Measurements from ENCODE around the gene ZNRF1.

Gene ZNRF1

DNA sequence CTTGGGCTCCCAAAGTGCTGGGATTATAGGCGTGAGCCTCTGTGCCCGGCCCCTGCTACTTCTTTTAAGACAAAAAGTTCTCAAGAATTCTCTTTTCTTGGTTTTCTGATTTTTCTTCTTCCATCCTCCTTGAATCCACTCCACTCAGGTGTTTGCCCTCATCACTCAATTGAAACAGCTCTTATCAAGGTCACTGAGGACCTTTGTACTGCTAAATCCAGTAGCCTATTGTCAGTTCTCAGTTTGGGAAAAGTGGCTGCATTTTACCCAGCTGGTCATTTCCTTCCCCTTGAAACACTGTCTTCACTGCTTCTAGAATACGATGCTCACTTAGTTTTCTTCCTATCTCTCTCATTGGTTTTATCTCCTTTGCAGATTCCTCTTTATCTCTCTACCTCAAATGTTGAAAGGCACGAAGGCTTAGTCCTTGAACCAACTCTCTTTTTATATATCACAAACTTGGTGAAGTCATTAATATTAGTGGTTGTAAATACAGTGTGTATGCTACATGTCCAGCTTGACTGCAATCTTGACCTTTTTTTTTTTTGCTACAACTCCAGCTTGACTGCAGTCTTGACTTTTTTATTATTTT lies 29.8 kb downstream of the ZNRF1 start:
- DNase-seq: no peak

DNA sequence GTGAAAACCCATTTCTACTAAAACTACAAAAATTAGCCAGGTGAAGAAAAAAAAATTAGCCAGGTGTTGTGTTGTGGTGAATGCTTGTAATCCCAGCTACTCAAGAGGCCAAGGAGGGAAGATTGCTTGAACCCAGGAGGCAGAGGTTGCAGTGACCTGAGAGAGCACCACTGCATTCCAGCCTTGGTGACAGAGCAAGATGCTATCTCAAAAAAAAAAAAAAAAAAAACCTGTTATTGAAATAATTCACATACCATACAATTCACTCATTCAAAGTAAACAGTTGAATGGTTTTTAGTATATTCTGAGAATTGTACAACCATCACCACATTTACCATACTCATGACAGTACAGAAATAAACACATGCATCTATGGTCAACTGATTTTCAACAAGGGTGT lies 31.0 kb downstream of the ZNRF1 start:
- no peak for DNase-seq

DNA sequence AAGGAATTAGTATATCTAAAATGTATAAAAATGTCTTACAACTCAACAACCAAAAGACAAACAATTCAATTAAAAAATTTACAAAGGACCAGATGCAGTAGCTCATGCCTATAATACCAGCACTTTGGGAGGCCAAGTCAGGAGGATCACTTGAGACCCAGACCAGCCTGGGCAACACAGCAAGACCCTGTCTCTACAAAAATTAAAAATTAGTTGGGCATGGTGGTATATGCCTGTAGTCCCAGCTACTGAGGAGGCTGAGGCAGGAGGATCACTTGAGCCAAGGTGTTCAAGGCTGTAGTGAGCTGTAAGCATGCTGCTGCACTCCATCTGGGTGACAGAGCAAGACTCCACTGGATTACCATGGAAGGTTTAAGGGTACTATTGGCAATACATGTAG lies 33.8 kb downstream of the ZNRF1 start:
- no peak for DNase-seq

DNA sequence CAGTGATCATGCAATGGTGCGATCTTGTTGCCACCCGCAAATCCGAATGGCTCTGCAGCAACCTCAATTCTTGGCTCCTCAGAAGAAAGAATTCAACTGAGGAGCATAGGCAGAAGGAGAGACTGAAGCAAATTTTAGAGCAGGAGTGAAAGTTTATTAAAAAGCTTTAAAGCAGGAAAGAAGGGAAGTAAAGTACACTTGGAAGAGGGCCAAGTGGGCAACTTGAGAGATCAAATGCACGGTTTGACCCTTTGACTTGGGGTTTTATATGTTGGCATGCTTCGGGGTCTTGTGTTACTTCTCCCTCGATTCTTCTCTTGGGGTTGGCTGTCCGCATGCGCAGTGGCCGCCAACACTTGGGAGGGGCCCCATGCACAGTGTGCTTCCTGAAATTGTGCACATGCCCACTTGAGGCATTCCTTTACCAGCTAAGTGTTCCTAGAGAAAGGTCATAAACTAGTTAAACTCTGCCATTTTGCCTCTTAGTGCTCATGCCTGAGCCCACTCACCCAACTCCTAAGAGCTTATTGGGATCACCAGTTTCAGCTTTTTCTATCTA lies 36.7 kb downstream of the ZNRF1 start:
- no peak for DNase-seq

DNA sequence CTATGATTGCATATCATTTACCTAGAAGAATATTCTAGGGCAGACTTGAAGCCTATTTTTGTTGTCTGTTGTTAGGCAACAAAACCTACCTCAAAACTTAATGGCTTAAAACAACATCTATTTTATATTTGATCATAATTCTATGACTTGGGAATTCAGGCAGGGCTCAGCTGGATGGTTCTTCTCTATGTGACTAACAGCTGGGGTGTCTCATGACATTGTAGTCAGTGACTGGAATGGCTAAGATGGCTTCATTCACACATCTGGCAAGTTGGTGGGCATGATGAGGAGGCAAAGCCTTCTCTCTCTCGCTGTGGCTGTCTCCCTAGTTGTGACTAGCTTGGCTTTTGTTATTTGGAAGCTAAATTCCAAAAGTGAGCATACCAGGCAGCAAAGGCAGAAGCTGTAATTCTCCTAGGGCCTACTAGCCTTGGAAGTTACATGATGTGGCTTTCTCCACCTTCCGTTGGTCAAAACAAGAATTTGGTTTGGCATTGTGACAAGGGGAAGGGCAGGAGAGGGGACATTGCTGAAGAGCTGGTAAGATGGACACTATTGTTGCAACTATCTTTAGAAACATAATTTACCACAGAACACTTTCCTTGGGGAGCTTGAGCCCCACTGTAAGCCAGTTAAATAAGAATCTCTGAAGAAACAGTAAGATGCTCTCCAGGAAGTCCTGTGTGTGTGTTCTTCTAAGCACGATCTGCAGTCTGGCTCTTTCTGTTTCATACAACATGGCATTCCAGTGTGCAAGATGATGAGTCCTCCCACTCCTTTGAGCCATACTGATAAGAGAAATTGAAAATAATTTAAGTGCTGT lies 39.4 kb downstream of the ZNRF1 start:
- no peak for DNase-seq

DNA sequence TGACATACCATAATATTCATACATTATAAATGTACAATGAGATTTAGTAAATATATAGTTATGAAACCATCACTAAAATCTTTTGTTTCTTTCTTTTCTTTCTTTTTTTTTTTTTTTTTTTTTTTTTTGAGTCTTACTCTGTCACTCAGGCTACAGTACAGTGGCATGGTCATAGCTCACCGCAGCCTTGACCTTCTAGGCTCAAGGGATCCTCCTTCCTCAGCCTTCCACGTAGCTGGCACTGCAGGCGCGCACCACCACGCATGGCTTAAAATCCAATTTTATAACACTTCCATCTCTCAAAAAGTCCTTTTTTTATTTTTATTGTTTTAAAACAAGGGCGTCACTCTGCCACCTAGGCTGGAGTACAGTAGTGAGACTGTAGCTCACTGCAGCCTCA lies 41.1 kb downstream of the ZNRF1 start:
- no peak for DNase-seq

DNA sequence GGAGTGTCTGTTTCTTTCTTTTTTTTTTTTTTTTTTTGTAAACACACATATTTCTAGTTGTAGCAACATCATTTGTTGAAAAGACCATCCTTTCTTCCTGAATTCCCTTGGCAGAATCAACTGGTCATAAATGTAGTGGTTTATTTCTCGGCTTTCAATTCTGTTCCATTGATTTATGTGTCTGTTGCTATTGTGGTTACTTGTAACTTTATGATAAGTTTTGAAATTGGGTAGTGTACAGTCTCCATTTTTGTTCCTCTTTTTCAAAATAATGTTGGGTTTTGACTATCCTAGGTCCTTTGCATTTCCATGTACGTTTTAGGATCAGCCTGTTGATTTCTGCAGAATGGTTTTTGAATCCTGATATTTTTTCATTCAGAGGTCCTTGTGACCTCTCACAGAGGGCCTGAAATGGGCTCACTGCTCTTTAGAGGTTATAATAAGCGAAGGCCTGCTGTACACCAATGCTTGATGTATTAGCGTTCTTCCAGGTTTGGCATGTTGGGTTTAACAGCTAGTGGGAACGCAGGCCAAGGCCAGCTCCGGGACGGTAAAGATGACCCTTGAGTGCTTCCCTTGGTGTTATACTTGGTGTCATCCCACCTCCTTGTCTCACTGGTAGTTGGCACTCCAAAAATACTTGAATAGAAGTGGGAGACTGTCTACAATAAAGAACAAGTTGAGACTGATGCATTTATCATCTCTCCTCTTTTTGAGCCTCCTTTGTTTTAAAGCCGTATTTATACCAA lies 43.8 kb downstream of the ZNRF1 start:
- DNase-seq: no peak

DNA sequence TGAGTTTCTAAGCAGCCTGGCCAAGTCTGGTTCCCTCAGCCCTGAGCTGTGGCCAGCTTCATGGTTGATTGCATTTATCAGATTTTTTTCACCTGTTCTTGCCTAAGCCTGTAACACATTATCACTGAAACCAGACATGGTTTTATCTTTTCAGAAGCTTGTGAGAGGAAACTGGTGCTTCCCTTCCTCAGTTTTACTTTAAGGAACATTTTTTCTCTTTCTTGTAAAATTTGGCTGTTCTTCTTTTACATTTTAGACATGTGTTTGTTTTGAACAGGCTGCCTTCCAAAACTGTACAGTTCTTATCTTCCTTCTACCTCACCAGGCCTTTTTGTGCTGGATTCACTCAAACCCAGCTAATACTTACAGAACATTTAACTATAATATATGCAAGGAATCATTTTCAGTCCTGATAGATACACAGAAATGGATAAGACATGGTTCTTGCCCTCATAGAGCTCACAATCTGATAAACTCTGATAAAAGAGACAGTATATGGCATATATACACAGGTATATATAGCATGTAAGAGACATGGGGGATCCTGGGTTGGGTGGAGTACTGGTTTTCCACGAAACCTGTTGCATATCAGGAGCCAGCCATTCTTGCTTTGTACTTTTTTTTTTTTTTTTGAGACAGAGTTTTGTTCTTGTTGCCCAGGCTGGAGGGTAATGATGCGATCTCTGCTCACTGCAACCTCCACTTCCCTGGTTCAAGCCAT lies 44.5 kb downstream of the ZNRF1 start:
- no peak for DNase-seq

DNA sequence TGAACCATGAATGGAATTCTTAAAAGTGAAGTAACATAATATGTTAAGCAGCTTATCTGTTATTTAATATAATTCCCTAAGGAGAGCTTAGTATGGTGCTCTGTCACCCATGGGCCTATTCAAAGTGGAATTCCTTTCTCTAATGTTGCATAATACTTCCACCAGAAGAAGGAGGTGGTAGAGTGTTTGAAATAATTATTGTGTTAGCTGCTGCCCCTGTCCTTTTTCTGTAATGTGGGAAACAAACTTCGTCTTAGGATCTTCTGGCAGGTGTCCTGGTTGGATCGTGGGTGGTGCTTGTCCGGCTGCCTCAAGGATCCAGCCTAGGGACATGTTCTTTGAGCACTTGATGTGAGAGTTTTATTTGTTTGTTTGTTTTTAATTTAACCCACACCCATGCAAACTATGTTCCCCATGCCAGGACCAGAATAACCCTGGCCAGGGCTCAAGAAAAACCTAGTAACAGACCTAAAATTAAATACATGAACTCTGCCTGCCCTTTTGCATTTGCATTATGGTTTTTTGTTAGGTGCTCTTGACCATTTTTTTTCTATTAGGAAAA lies 46.1 kb downstream of the ZNRF1 start:
- DNase-seq: peak; percentile 44

DNA sequence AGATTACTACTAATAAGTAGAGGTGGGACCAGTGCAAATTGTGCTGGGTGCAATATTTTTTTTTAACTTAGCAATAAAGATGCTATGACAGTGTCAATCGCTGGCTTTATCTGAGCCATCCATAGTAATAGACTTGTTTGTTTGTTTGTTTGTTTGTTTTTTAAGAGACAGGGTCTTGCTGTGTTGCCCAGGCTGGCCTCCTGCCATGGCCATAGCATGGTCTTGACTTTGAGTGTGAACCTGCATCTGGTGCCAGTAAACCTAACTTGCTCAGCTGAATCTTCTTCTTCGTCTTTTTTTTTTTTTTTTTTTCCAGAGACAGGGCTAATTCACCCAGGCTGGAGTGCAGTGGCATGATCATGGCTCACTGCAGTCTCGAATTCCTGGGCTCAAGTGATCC lies 46.6 kb downstream of the ZNRF1 start:
- DNase-seq: no peak

DNA sequence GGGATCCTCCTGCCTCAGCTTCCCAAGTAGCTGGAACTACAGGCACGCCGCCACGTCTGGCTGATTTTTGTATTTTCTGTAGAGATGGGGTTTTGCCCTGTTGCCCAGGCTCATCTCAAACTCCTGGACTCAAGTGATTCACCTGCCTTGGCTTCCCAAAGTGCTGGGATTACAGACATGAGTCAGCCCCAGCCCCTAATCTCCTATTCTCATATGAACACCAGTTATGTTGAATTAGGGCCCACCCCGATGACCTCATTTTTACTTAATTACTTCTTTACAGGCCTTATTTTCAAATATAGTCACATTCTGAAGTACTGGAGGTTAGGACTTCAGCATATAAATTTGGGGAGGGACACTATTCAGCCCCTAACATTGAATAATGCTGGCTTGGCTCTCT lies 49.2 kb downstream of the ZNRF1 start:
- no peak for DNase-seq

DNA sequence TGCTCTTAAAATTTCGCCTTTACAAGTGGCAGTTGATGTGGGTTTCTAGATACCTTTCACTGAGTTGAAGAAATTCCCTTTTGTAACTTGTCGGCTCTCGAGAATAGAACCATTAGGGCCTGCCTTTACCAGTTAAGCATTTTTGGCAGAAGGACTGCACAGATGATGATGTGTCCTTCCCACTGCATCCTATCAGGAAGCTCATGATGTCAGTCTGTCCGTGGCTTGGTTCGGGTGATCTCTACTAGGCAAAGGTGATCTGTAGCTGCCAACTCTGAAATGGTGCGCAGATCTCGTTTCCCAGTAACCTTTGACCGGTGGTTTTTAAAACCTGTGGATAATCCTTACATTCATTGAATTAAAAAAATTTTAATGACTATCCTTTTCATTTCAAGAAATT lies 49.7 kb downstream of the ZNRF1 start:
- no peak for DNase-seq

DNA sequence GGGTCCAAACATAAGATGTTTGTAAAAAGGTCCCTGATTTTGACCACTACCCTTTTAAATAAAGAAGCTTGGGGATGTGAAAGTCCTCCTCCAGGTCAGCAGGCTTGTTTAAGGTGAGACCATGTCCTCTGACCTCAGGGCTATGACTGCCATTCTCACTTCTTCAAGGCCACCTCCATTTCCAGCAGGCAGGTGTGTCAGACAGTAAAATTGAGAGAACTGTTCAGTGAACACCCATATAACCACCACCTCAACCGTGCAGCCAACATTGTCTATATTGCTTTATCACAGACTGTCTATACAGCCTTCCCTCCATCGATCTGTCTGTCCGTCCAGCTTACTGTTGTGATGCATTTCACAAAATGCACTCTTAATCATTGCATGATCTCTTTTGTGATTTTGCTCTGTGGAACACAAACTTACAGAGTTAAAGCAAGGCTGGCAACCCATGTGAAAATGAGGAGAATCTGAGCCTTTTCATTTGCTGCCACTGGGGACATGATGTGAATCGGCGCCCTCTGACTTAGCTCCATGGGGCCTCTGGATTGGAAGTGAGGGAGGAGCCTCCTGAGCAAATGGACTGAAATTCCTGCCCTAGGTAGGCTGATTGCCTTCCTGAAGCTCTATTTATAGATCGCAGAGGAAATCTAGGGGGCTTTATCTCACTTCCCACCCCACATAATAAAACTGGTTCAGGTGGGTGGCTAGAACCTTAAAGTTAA lies 53.8 kb downstream of the ZNRF1 start:
- DNase-seq: no peak

DNA sequence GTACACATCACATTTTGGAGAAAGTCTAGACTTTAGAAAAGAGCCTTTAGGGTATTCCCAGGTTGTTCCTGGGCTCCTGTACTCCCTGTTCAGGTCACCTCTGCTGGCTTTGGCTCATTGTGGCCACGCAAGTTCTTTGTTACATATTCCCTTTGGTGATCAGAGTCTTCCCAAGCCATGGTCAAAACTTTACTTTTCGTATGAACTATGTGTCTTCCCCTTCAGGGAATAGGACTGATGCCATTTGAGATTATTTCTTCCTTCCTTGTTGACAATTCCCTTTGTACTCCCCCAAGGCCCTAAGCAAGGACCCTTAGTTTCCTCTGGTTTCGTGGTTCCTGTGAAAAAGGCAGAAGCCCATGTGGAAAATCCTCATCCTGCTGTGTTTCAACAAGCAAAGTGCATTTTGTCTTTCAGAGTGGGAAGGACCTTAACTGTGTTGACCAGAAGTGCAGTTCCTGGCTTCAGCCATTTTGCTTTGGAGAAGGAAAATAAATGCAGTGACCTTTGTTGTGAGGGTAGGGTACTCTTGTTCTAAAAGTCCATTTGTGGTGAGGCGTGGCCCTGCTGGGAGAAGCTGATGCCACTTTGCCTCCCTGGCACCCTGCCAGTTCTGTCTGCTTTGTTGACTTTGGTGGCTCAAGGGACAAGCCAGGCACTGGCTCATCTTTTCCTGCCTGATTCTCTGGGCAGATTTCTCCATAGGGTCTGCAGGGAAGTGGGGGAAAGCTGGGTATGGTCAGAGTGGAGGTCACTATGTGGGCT lies 55.1 kb downstream of the ZNRF1 start:
- no peak for DNase-seq

DNA sequence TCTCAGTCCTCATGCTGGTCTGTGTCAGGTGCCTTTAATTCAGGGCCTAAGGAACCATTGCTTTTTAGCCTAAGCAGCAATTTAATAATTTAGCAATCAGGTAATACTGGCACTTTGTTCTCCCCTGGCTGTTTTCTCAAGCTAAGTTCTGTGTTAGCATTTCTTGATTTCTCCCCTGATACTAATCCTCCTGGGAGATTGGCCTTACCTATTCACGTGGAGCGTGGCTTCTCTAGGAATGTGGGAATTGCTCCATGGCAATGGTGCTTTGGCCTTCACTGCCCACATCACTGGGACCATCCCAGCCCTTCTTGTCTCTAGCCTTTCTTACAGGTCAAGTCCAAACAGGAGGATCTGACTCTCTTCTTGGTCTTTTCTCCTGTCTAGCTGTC lies 55.7 kb downstream of the ZNRF1 start:
- DNase-seq: no peak

DNA sequence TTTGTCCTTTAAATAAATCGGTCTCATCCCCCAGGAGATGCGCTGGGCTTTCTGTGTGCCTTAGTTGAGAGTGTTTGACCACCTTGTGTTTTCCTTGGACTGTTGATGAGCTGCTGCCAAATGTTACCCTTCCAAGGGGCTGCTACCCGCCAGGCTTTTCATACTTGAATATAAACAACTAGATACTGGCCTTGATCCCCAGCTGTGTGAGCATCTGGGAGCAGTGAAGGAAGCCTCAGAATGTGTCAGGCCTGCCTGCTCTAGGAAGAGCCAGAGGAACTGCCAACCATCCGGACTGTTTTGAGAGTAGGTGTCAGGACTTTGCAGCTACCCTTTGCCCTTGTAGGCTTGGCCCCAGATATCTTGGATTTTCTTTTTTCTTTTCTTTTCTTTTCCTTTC lies 60.0 kb downstream of the ZNRF1 start:
- no peak for DNase-seq

DNA sequence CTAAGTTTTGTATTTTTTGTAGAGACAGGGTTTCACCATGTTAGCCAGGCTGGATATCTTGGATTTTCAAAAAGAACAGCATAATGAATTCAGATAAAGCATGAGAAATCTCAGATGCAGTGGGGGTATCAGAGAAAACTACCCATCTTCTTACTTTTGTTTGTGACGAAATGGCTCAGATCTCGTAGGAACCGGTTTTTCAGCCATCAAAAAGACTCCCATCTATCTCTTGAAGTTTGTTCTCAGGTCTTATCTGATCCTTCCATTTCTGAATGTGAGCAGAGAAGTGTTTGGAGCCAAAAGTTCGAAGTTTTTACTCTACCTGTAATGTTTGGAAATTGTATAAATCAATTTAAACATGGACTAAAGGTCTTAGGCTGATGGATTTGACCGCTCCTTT lies 60.6 kb downstream of the ZNRF1 start:
- no peak for DNase-seq

DNA sequence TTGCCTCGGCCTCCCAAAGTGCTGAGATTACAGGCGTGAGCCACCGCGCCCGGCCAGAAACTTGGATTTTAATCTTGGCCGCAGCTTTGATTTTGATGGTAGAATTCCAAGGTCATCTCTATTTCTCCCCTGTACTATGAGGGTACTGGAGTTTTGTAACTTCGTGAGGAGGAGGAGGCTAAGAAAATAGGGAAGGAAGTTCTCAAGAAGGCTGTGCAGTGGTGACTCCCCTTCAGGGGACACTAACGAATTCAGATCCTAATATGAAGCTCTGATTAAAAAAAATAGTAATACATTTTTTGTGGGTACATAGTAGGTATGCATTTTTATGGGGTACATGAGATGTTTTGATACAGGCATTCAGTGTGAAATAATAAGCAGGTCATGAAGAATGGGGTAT lies 61.9 kb downstream of the ZNRF1 start:
- DNase-seq: no peak

DNA sequence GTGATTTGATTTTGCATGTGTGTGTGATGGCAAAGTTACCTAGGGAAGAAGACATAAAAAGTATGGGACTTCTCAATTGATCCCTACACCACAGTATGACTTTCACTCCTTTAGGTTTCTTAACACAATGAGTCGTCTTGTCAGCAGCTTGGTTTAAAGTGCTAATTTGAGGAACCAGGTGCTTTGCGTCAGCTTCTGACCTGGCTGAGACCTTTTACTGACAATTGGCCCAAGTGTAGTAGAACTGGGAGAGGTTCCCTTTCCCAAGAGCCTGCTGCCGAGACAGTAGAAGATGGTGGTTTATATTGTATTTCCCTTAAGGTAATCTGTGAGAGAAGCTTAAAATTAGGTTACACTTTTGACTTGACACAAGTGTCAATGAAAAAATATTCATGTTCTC lies 62.8 kb downstream of the ZNRF1 start:
- DNase-seq: no peak

DNA sequence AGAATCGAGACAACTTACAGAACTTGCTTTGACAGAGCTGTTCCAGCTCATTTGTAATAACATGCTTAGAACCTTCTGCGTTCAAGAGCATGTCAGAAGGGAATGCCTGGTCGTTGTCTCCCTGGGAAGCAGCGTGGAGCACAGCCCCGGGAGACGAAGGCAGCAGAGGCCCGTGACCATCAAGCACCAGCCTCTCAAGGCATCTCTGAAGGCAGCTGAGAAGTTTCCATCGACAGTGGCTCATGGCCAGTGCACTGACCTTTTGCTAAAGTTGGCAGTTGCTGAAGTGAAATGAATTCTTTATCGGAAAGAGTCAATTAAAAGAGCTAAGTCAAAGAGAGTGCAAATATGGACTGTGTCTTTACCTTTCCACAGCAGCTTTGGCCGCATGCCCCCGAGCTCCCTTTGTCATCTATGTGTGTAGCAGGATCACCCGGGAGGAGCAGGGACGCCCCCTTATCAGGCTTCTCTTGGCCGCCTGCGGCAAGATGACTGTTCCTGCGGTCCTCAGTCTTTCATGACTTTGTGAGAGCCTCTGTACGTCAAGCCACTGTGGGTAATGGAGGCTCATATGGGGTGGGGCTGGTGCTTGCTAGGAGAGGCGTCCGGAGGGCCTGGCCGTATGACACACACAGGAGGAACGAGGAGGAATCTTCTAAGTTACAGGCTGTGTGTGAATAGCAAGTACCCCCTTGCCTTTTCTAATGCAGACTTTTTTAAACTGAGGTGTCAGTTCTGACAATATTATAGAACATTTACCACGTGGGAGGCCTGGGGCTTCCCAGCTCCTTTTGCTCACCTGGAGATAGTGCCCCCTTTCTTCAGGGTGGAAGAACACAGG lies 63.5 kb downstream of the ZNRF1 start:
- no peak for DNase-seq

Data from left hindlimb (tissue), 1 donor.